ENCODE measurements around the gene PRELP. TPM values are rescaled to one million over a fixed set of nuclear protein-coding genes. Genes with fewer than 3 reads are reported as not detected.

Gene PRELP
- total and polyA plus RNA-seq, 10 of the 15 experiments (the other 5 are each of a cell fraction or from before 2014, with no cell fraction given): 0.03 to 0.05 TPM; not detected in 8

DNA sequence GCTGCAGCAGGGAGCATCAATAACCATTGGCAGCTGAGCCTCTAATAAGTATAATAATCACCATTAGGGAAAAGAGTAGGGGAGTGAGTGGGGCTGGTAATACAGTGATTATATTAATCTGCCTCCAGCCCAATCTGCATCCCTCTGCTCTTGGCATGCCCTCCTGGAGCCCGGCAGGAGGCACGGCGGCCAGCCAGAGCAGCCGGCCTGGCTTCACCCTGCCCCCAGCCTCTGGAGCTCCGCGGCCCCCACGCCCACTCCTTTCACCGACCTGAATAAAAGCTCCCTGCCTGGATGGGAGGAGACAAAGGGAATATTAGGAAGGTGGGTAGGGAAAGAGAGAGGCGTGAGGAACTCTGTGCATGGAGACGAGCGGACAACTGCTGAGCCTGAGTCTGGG, 46.6 kb downstream of the PRELP start:
- H4K20me1 ChIP-seq (ENCODE audit: control insufficient read depth, insufficient read depth): no peaks in the 10 kb centered on the region
- no peaks in the 10 kb centered on the region for H3K36me3 ChIP-seq (ENCODE audit: control insufficient read depth in 2 of 2, insufficient read depth in 2 of 2, low read length in 1 of 2)
- FAIRE-seq (no peak), ATAC-seq (no peak), DNase-seq (ENCODE audit: low read depth, low spot score) (no peak)
- no peak overlapping the region for H2AFZ ChIP-seq (ENCODE audit: control insufficient read depth, low read depth, low read length)
- WGBS (ENCODE audit: insufficient coverage, insufficient replicate concordance, low lambda C conversion rate, missing lambda C conversion rate): 57% methylated on average over 11 of the region's 11 CpGs
- CTCF ChIA-PET: no interaction called here
- no peaks in the 10 kb centered on the region; a peak in 1 of 4 replicates for H3K27me3 ChIP-seq (replicated peaks in 1 of 2; ENCODE audit: control insufficient read depth in 2 of 2, insufficient read depth in 2 of 2, low read length in 1 of 2)
- SMC1A ChIA-PET (ENCODE audit: uncharacterized antibody, unreplicated experiment): no interaction called here
- RAD21 ChIA-PET (ENCODE audit: unreplicated experiment): no interaction called here
- no peak overlapping the region for H3K4me2 ChIP-seq (ENCODE audit: control insufficient read depth, insufficient read depth)
- H3K9ac ChIP-seq (ENCODE audit: control insufficient read depth, insufficient read depth, low read length): no peak overlapping the region
- no peak for TF ChIP-seq CBFB (IDR thresholded peaks at IDR 0.05; ENCODE audit: low read depth)
- TF ChIP-seq FOXM1 (IDR thresholded peaks at IDR 0.05; ENCODE audit: low read depth, low read length): no peak
- TF ChIP-seq, protein P1, sequence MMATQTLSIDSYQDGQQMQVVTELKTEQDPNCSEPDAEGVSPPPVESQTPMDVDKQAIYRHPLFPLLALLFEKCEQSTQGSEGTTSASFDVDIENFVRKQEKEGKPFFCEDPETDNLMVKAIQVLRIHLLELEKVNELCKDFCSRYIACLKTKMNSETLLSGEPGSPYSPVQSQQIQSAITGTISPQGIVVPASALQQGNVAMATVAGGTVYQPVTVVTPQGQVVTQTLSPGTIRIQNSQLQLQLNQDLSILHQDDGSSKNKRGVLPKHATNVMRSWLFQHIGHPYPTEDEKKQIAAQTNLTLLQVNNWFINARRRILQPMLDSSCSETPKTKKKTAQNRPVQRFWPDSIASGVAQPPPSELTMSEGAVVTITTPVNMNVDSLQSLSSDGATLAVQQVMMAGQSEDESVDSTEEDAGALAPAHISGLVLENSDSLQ (IDR thresholded peaks at IDR 0.05): no peak
- no peaks in the 10 kb centered on the region for H3K4me1 ChIP-seq (ENCODE audit: control insufficient read depth, insufficient read depth, low read length)
- H3K9me3 ChIP-seq (replicated peaks; ENCODE audit: control insufficient read depth, insufficient read depth, low read length): no peaks in the 10 kb centered on the region
- H3K4me3 ChIP-seq: no peak overlapping the region
- intact Hi-C loops (cut with micrococcal nuclease; ENCODE audit: unreplicated experiment): no loop called here
- no peak overlapping the region for H3K27ac ChIP-seq (ENCODE audit: control insufficient read depth, insufficient read depth)
- H3K79me2 ChIP-seq (ENCODE audit: control insufficient read depth, insufficient read depth, low read length): no peaks in the 10 kb centered on the region
- POLR2A ChIA-PET: no interaction called here
- BruUV-seq (replicated peaks): no TSS peak
- in situ Hi-C loops (cut with MboI): no loop called here

DNA sequence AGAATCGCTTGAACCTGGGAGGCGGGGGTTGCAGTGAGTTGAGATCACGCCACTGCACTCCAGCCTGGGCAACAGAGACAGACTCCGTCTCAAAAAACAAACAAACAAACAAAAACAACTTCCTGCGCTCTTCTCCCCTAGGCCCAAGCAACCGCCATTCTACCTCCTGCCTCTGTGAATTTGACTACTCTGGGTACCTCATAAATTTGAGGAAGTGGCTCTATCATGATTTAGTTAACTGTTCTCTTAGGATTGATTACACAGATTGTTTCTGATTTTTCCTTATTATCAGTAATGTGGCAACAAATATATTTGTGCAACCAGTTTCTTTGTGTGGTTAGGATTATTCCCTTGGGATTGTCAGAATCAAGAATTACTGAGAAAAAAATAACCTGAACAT, 48.1 kb downstream of the PRELP start:
- ChIA-PET CTCF (interaction anchor here (0.9 kb wide), 1 partner anchor 20 kb away, joined by 3 read pairs; no protein-coding TSS in a partner anchor), SMC1A (ENCODE audit: uncharacterized antibody, unreplicated experiment) (no interaction called here), RAD21 (ENCODE audit: unreplicated experiment) (no interaction called here), POLR2A (no interaction called here)
- Histone ChIP-seq H3K9me3 (replicated peaks; ENCODE audit: control insufficient read depth, insufficient read depth, low read length) (no peaks in the 10 kb centered on the region), H3K27me3 (replicated peaks in 1 of 2; ENCODE audit: control insufficient read depth in 2 of 2, insufficient read depth in 2 of 2, low read length in 1 of 2) (no peaks in the 10 kb centered on the region; a peak in 1 of 4 replicates), H3K4me3 (no peak overlapping the region), H3K27ac (ENCODE audit: control insufficient read depth, insufficient read depth) (no peak overlapping the region), H3K9ac (ENCODE audit: control insufficient read depth, insufficient read depth, low read length) (no peak overlapping the region), H3K36me3 (ENCODE audit: control insufficient read depth in 2 of 2, insufficient read depth in 2 of 2, low read length in 1 of 2) (no peaks in the 10 kb centered on the region), H3K4me1 (ENCODE audit: control insufficient read depth, insufficient read depth, low read length) (no peaks in the 10 kb centered on the region), H4K20me1 (ENCODE audit: control insufficient read depth, insufficient read depth) (no peaks in the 10 kb centered on the region), H2AFZ (ENCODE audit: control insufficient read depth, low read depth, low read length) (no peak overlapping the region), H3K4me2 (ENCODE audit: control insufficient read depth, insufficient read depth) (no peak overlapping the region), H3K79me2 (ENCODE audit: control insufficient read depth, insufficient read depth, low read length) (no peaks in the 10 kb centered on the region)
- TF ChIP-seq EP300 (IDR thresholded peaks at IDR 0.05; ENCODE audit: borderline replicate concordance in 1 of 2, control insufficient read depth in 1 of 2, low read depth in 2 of 2, low read length in 2 of 2): no peak
- TF ChIP-seq PML (IDR thresholded peaks at IDR 0.05; ENCODE audit: low read length): no peak
- no peak for TF ChIP-seq ATF7 (IDR thresholded peaks at IDR 0.05; ENCODE audit: low read depth)
- no peak for TF ChIP-seq JUND (IDR thresholded peaks at IDR 0.05; ENCODE audit: low read depth, low read length)
- TF ChIP-seq SPI1 (IDR thresholded peaks at IDR 0.05; ENCODE audit: borderline replicate concordance, insufficient read depth, low read depth, low read length): peak; percentile 43; the same call in 1 of the 2 replicates
- no peak for TF ChIP-seq SP1 (IDR thresholded peaks at IDR 0.05; ENCODE audit: low read depth, low read length)
- BruUV-seq (replicated peaks): no TSS peak
- intact Hi-C loops (cut with micrococcal nuclease; ENCODE audit: unreplicated experiment): no loop called here
- WGBS (ENCODE audit: insufficient coverage, insufficient replicate concordance, low lambda C conversion rate, missing lambda C conversion rate): 50% methylated on average over 6 of the region's 6 CpGs
- no peak for ATAC-seq
- no peak for FAIRE-seq
- DNase-seq (ENCODE audit: low read depth, low spot score): no peak
- in situ Hi-C loops (cut with MboI): no loop called here

All from GM12878 (cell line).